WTC11 (cell line): Measurements from ENCODE around the gene FUT8. TPM values are rescaled to one million over a fixed set of nuclear protein-coding genes. Genes with fewer than 3 reads are reported as not detected.
A peak's percentile ranks its signal among the peaks of the same experiment; 100 is the strongest.

ENCODE experiments used
- ATAC-seq: fragments of 200-7000 bp; cut with Tn5 transposase; 2 replicates; pipeline ENCODE4 v1.10.0; 2021; ENCODE audit warnings: mild to moderate bottlenecking, moderate library complexity
- CTCF ChIA-PET: fragments of 300-600 bp; sonication (Branson Sonifier 250); formaldehyde crosslinking; loops from one replicate; lab custom pipeline; 2021; ENCODE audit warnings: antibody characterized with exemption; lab: Charles Lee
- POLR2A ChIA-PET: fragments of 350-600 bp; sonication (Branson Sonifier 250); formaldehyde crosslinking; loops from one replicate; lab custom pipeline; 2021; ENCODE audit warnings: antibody characterized with exemption; lab: Charles Lee
- DNase-seq: peaks from one replicate; pipeline ENCODE4 v3.0.0; 2021; ENCODE audit warnings: low spot score
- H3K27ac Mint-ChIP-seq: 2 replicates; pipeline ENCODE4 v1.8.0; 2021; ENCODE audit warnings: mixed read lengths
- H3K27me3 Mint-ChIP-seq: 2 replicates; pipeline ENCODE4 v1.8.0; 2021; ENCODE audit warnings: low read depth, mild to moderate bottlenecking, moderate library complexity, mixed read lengths
- H3K36me3 Mint-ChIP-seq: 2 replicates; pipeline ENCODE4 v1.8.0; 2021; ENCODE audit warnings: mixed read lengths
- H3K4me1 Mint-ChIP-seq: 2 replicates; pipeline ENCODE4 v1.8.0; 2022; ENCODE audit warnings: mixed read lengths
- H3K4me3 Mint-ChIP-seq: 2 replicates; pipeline ENCODE4 v1.8.0; 2021; ENCODE audit warnings: mild to moderate bottlenecking, moderate library complexity, mixed read lengths
- H3K9me3 Mint-ChIP-seq: 2 replicates; pipeline ENCODE4 v1.8.0; 2021; ENCODE audit warnings: mixed read lengths
- ARID4B ChIP-seq: sonication (generic); formaldehyde crosslinking; IDR thresholded peaks from 2 replicates; pipeline ENCODE4 v1.8.0; 2023; ENCODE audit warnings: missing genetic modification reagents, mild to moderate bottlenecking, borderline replicate concordance
- ATF3 ChIP-seq: sonication (generic); formaldehyde crosslinking; conservative IDR thresholded peaks from 2 replicates; pipeline ENCODE4 v1.8.1; 2022; ENCODE audit warnings: mild to moderate bottlenecking, missing genetic modification reagents
- ATF6 ChIP-seq: sonication (generic); formaldehyde crosslinking; IDR thresholded peaks from 2 replicates; pipeline ENCODE4 v1.8.1; 2023; ENCODE audit warnings: mild to moderate bottlenecking, missing genetic modification reagents
- ELF4 ChIP-seq: sonication (generic); formaldehyde crosslinking; IDR thresholded peaks from 2 replicates; pipeline ENCODE4 v1.8.1; 2022; ENCODE audit warnings: low read depth, mild to moderate bottlenecking, moderate library complexity, missing genetic modification reagents
- ESRRA ChIP-seq: sonication (generic); formaldehyde crosslinking; IDR thresholded peaks from 2 replicates; pipeline ENCODE4 v1.8.1; 2022; ENCODE audit warnings: mild to moderate bottlenecking, missing genetic modification reagents, borderline replicate concordance
- GABPB1 ChIP-seq: sonication (generic); formaldehyde crosslinking; IDR thresholded peaks from 2 replicates; pipeline ENCODE4 v1.8.1; 2023; ENCODE audit warnings: mild to moderate bottlenecking, missing genetic modification reagents
- HMGXB4 ChIP-seq: sonication (generic); formaldehyde crosslinking; IDR thresholded peaks from 2 replicates; pipeline ENCODE4 v1.8.1; 2023; ENCODE audit warnings: mild to moderate bottlenecking, moderate library complexity, missing genetic modification reagents
- JUN ChIP-seq: sonication (generic); formaldehyde crosslinking; IDR thresholded peaks from 2 replicates; pipeline ENCODE4 v1.8.0; 2023; ENCODE audit warnings: mild to moderate bottlenecking, missing genetic modification reagents
- MAX ChIP-seq: sonication (generic); formaldehyde crosslinking; IDR thresholded peaks from 2 replicates; pipeline ENCODE4 v1.8.0; 2022; ENCODE audit warnings: mild to moderate bottlenecking, missing genetic modification reagents
- MLX ChIP-seq: sonication (generic); formaldehyde crosslinking; IDR thresholded peaks from 2 replicates; pipeline ENCODE4 v1.8.1; 2023; ENCODE audit warnings: mild to moderate bottlenecking, missing genetic modification reagents, moderate library complexity
- MYBL2 ChIP-seq: sonication (generic); formaldehyde crosslinking; IDR thresholded peaks from 2 replicates; pipeline ENCODE4 v1.8.1; 2023; ENCODE audit warnings: mild to moderate bottlenecking, moderate library complexity, missing genetic modification reagents
- NFE2L1 ChIP-seq: sonication (generic); formaldehyde crosslinking; IDR thresholded peaks from 2 replicates; pipeline ENCODE4 v1.8.1; 2023; ENCODE audit warnings: missing genetic modification reagents
- NR3C1 ChIP-seq: sonication (generic); formaldehyde crosslinking; conservative IDR thresholded peaks from 2 replicates; pipeline ENCODE4 v1.8.1; 2023; ENCODE audit warnings: low read depth, mild to moderate bottlenecking, missing genetic modification reagents
- TEAD1 ChIP-seq: sonication (generic); formaldehyde crosslinking; IDR thresholded peaks from 2 replicates; pipeline ENCODE4 v1.8.0; 2022; ENCODE audit warnings: mild to moderate bottlenecking, missing genetic modification reagents
- USF2 ChIP-seq: sonication (generic); formaldehyde crosslinking; IDR thresholded peaks from 2 replicates; pipeline ENCODE4 v1.8.1; 2023; ENCODE audit warnings: mild to moderate bottlenecking, missing genetic modification reagents, moderate library complexity
- ZNF121 ChIP-seq: sonication (generic); formaldehyde crosslinking; IDR thresholded peaks from 2 replicates; pipeline ENCODE4 v1.8.0; 2023; ENCODE audit warnings: missing genetic modification reagents
- ZNF232 ChIP-seq: sonication (generic); formaldehyde crosslinking; IDR thresholded peaks from 2 replicates; pipeline ENCODE4 v1.8.0; 2022; ENCODE audit warnings: mild to moderate bottlenecking, missing genetic modification reagents
- ZNF263 ChIP-seq: sonication (generic); formaldehyde crosslinking; IDR thresholded peaks from 2 replicates; pipeline ENCODE4 v1.8.1; 2022; ENCODE audit warnings: low read depth, mild to moderate bottlenecking, moderate library complexity, missing genetic modification reagents
- ZNF281 ChIP-seq: sonication (generic); formaldehyde crosslinking; IDR thresholded peaks from 2 replicates; pipeline ENCODE4 v1.8.0; 2023; ENCODE audit warnings: mild to moderate bottlenecking, missing genetic modification reagents
- ZNF396 ChIP-seq: fragments of 250-450 bp; sonication (Bioruptor Pico); IDR thresholded peaks from 2 replicates; pipeline ENCODE4 v1.8.0; 2021; ENCODE audit warnings: mild to moderate bottlenecking, moderate library complexity, borderline replicate concordance
- total RNA-seq: library from RNA; stranded (reverse); gene quantifications from 3 replicates; pipeline ENCODE4 v1.2.3, GENCODE V29; 2021

The FUT8 gene
- total RNA-seq, 1 experiment from 2014 or later: 37.9 TPM

GRCh38 chr14:65412032-65412846 lies at the start of gene FUT8 (continued):
- TF ChIP-seq HMGXB4: peak; percentile 87
- TF ChIP-seq TEAD1 (CRISPR knock-in tag): peak; percentile 82
- peak; percentile 97 for TF ChIP-seq MAX (CRISPR knock-in tag)
- TF ChIP-seq NR3C1 (CRISPR knock-in tag): no peak
- TF ChIP-seq MYBL2 (CRISPR knock-in tag): peak; percentile 78
- TF ChIP-seq ZNF121 (CRISPR knock-in tag): peak; percentile 66; the same call in 1 of the 2 replicates
- TF ChIP-seq USF2 (CRISPR knock-in tag): peak; percentile 71
- 0 out of 2 replicates have a peak, but pooled peaks have one; percentile 66 for TF ChIP-seq ZNF281 (CRISPR knock-in tag)
- TF ChIP-seq ZNF396: no peak
- no peak for TF ChIP-seq MLX
- TF ChIP-seq ZNF232 (CRISPR knock-in tag): peak; percentile 86; the same call in 1 of the 2 replicates
- TF ChIP-seq JUN: no peak
- peak; percentile 76; the same call in 1 of the 2 replicates for TF ChIP-seq NFE2L1 (CRISPR knock-in tag)
- no peak for TF ChIP-seq ATF3 (CRISPR knock-in tag)
- no peak for TF ChIP-seq ELF4 (CRISPR knock-in tag)
- peak; percentile 73 for TF ChIP-seq GABPB1 (CRISPR knock-in tag)
- TF ChIP-seq ZNF263 (CRISPR knock-in tag): peak; percentile 85

- 0 out of 2 replicates have a peak, but pooled peaks cover 2% of the 10 kb centered on the region for H3K27me3 Mint-ChIP-seq
- H3K4me3 Mint-ChIP-seq: no peak overlapping the region
- H3K4me1 Mint-ChIP-seq: peaks cover 36% of the 10 kb centered on the region
- no peak for DNase-seq
- H3K36me3 Mint-ChIP-seq: no peaks in the 10 kb centered on the region
- ChIA-PET POLR2A (no interaction called here), CTCF (interaction anchor here (0.6 to 1.3 kb wide), 2 partner anchors 45 to 131 kb away, joined by 4 to 5 read pairs; no protein-coding TSS in a partner anchor)
- peak; percentile 92 for ATAC-seq
- no peak overlapping the region for H3K27ac Mint-ChIP-seq
- H3K9me3 Mint-ChIP-seq: no peaks in the 10 kb centered on the region
- no peak for TF ChIP-seq ATF6
- no peak for TF ChIP-seq ARID4B (CRISPR knock-in tag)
- no peak for TF ChIP-seq TEAD1 (CRISPR knock-in tag)
- TF ChIP-seq ESRRA (CRISPR knock-in tag): no peak
These were observed 45.5 kb upstream of the FUT8 start for GRCh38 chr14:65366802-65367565.
